Vagina (tissue), 2 donors: ENCODE data around the gene TRPC1.

Source experiments
- POLR2AphosphoS5 ChIP-seq, 2 donors: sonication (generic); formaldehyde crosslinking; IDR thresholded peaks; one replicate each; pipeline ENCODE4 v1.9.0; 2017; ENCODE audit warnings: antibody characterized with exemption in 2 of 2, mild to moderate bottlenecking in 2 of 2, low read depth in 1 of 2; ENCODE audit not compliant: insufficient read depth in 1 of 2
- TF ChIP-seq, protein P1 (sequence below), 3 experiments: fragments of 450-650 bp in 2 of 3; fragments of 200-600 bp in 1 of 3; sonication (generic) in 1 of 3; IDR thresholded peaks; one replicate each; pipeline ENCODE4 v1.5.1; 2017 to 2019; ENCODE audit warnings: antibody characterized with exemption in 3 of 3, mild to moderate bottlenecking in 2 of 3, moderate library complexity in 2 of 3

DNA sequence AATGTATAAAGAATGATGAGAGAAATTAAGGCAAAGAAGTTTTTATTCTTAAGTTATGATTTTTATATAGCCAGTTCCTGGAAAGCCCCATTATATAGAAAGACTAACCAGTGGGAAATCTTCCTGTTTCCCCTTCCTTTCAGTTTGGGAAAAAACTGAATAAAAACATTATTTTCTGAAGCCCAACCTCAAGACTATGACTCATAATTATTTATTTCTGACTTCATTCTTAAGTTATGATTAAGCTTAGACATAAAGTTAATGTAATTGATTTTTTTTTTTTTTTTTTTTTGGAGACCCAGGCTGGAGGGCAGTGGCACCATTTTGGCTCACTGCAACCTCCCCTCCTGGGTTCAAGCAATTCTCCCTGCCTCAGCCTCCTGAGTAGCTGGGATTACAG, 55.8 kb downstream of the TRPC1 start:
- TF ChIP-seq, protein P1, sequence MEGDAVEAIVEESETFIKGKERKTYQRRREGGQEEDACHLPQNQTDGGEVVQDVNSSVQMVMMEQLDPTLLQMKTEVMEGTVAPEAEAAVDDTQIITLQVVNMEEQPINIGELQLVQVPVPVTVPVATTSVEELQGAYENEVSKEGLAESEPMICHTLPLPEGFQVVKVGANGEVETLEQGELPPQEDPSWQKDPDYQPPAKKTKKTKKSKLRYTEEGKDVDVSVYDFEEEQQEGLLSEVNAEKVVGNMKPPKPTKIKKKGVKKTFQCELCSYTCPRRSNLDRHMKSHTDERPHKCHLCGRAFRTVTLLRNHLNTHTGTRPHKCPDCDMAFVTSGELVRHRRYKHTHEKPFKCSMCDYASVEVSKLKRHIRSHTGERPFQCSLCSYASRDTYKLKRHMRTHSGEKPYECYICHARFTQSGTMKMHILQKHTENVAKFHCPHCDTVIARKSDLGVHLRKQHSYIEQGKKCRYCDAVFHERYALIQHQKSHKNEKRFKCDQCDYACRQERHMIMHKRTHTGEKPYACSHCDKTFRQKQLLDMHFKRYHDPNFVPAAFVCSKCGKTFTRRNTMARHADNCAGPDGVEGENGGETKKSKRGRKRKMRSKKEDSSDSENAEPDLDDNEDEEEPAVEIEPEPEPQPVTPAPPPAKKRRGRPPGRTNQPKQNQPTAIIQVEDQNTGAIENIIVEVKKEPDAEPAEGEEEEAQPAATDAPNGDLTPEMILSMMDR (IDR thresholded peaks at IDR 0.05), result no peak
- no peak for TF ChIP-seq POLR2AphosphoS5 (IDR thresholded peaks at IDR 0.05; ENCODE audit: insufficient read depth in 1 of 2, low read depth in 1 of 2)
